Mammary epithelial cell (primary cell): ENCODE results near the gene NCOA1.

Source experiments
- CTCF ChIP-seq, 2 donors: IDR thresholded peaks in 1 of 2; conservative IDR thresholded peaks in 1 of 2; 2 replicates each; pipeline ENCODE4 v1.5.1; 2011 to 2012; ENCODE audit warnings: inconsistent platforms in 2 of 2, low read length in 2 of 2, mild to moderate bottlenecking in 2 of 2, control low read depth in 1 of 2, low read depth in 1 of 2; ENCODE audit not compliant: insufficient read depth in 1 of 2; ENCODE audit errors: extremely low read depth in 1 of 2
- EZH2 ChIP-seq: IDR thresholded peaks from 2 replicates; pipeline ENCODE4 v1.6.1; 2012; ENCODE audit warnings: low read length, inconsistent platforms, borderline replicate concordance

DNA sequence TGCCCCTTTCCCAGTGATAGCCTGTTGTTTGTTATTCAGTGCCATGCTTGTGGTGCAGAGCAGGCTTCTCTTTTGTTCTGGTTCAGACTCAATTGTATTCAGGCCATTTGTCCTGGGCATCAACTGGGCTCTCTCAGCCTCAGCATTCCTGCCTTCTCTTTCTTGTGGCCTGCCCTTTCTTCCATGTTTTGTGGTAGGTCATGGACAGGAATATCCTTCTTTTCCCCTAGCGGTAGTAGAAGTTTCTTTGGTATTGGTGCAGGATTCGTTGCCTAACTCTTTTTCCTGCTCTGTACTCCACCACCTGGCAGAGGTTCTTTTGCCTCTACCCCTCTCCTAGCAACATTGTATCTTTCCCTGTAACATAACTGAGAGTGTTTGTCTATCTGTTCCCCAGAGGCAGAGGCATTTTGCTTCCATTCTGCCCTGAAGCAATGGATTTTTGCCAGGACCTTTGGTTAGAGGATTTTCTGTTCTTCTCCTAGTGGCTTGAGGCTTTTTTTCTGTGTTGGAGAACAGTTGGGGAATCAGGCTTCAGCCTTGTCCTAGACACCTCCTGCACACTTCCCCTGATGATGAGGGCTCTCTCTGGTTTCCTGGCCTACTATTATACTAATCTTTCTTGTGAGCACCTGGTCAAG is 68.5 kb downstream of the NCOA1 start:
- no peak for TF ChIP-seq EZH2
- TF ChIP-seq CTCF (conservative IDR thresholded peaks at IDR 0.05 in 1 of 2, IDR thresholded peaks at IDR 0.05 in 1 of 2; ENCODE audit: extremely low read depth in 1 of 2, insufficient read depth in 1 of 2, low read depth in 1 of 2, low read length in 2 of 2) = no peak
